ENCODE results near the gene CDH4. TPM values are rescaled to one million over a fixed set of nuclear protein-coding genes. Genes with fewer than 3 reads are reported as not detected.
A peak's percentile ranks its signal among the peaks of the same experiment; 100 is the strongest.

Gene CDH4
- total RNA-seq, 2 donors from 2014 or later: not detected

DNA sequence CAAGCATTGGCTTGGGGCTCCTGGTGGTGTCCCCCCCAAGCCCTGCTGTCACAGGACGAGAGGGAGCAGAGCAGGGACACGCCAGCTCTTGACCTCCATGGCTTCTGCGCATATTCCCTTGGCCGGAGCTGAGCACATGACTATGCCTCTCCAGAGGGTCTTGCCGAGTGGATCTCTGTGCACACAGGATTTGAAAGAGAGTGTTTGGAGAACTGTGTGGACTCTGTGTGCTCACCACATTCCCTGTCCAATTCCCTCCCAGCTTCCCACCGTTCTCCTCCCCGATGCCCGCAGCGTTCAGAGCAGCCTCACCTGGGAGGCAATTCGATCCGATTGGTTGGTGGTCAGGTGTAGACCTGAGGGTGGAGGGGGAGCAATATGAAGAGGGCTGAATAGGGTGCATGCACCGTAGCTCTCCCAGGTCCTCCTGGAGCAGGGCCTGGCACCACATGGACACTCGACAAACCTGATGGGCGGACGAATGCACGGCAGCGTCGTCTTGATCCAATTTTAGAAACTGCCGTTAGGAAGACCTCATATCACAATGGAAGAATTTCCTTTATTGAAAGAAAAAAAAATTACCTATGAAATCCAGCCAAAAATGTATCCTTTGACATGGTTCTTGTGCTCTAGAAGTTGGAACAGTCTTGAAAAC, 287.8 kb downstream of the CDH4 start:
- Mint-ChIP-seq H3K4me3 (no peak overlapping the region), H3K27ac (no peak overlapping the region), H3K4me1 (ENCODE audit: low read depth in 2 of 2) (no peaks in the 10 kb centered on the region), H3K36me3 (no peaks in the 10 kb centered on the region), H3K9me3 (no peaks in the 10 kb centered on the region), H3K27me3 (no peaks in the 10 kb centered on the region)
- ATAC-seq (no peak), DNase-seq (ENCODE audit: low spot score) (no peak)

DNA sequence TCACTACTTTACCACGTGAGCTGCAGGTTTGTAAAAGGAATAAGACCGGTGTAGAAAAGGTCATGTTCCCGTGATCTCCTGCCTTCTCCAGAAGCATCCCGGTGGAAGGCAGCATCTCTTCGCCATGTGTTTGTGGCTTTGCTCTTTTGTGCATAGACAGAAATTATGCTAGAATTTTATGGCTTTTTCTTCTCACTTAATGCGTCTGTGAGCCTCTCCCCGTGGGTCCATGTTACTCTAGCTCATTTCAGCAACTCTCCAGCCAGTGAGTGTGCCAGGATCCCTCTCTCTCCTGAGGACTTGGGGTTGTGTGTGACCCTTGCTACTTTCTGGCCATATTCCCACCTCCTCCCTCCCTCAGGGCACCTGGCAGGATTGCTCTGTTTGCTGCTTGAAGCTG, 289.5 kb downstream of the CDH4 start:
- H3K9me3 Mint-ChIP-seq: peaks cover 7% of the 10 kb centered on the region
- ATAC-seq: no peak
- H3K4me3 Mint-ChIP-seq: no peak overlapping the region
- H3K27me3 Mint-ChIP-seq: no peaks in the 10 kb centered on the region
- no peak for DNase-seq (ENCODE audit: low spot score)
- no peaks in the 10 kb centered on the region for H3K36me3 Mint-ChIP-seq
- no peak overlapping the region for H3K27ac Mint-ChIP-seq
- H3K4me1 Mint-ChIP-seq (ENCODE audit: low read depth in 2 of 2): no peaks in the 10 kb centered on the region

DNA sequence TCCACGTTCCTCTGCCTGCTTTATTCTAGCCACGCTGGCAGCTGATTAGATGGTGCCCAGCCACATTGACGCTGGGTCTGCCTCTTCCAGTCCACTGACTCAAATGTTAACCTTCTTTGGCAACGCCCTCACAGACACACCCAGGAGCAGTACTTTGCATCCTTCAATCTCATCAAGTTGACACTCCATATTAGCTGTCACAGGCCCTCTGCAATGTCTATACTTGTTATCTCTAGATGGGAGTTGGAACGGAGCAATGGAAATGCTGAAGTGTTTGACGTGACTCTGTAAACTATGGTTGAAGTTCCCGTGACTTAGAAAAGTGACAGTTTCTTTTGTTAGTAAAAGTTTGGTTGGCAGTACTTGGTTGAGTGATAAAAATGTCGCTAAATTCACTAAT, 291.0 kb downstream of the CDH4 start:
- DNase-seq (ENCODE audit: low spot score) (no peak), ATAC-seq (no peak)
- peaks cover 0 to under 1% of the 10 kb centered on the region in 2 donors for H3K27me3 Mint-ChIP-seq
- H3K9me3 Mint-ChIP-seq: peaks cover 7% of the 10 kb centered on the region
- H3K4me3 Mint-ChIP-seq: no peak overlapping the region
- H3K36me3 Mint-ChIP-seq: no peaks in the 10 kb centered on the region
- no peak overlapping the region for H3K27ac Mint-ChIP-seq
- H3K4me1 Mint-ChIP-seq (ENCODE audit: low read depth in 2 of 2): no peaks in the 10 kb centered on the region

GRCh38 chr20:61543931-61544745, 292.1 kb downstream of the CDH4 start:
- no peak overlapping the region for H3K27ac Mint-ChIP-seq
- H3K27me3 Mint-ChIP-seq: peaks cover 2 to 9% of the 10 kb centered on the region in 2 donors
- H3K4me1 Mint-ChIP-seq (ENCODE audit: low read depth in 2 of 2): no peaks in the 10 kb centered on the region
- DNase-seq (ENCODE audit: low spot score) (no peak), ATAC-seq (peak in 1 of 2 donors; percentile 10)
- peaks cover 7% of the 10 kb centered on the region for H3K9me3 Mint-ChIP-seq
- no peaks in the 10 kb centered on the region for H3K36me3 Mint-ChIP-seq
- no peak overlapping the region for H3K4me3 Mint-ChIP-seq

DNA sequence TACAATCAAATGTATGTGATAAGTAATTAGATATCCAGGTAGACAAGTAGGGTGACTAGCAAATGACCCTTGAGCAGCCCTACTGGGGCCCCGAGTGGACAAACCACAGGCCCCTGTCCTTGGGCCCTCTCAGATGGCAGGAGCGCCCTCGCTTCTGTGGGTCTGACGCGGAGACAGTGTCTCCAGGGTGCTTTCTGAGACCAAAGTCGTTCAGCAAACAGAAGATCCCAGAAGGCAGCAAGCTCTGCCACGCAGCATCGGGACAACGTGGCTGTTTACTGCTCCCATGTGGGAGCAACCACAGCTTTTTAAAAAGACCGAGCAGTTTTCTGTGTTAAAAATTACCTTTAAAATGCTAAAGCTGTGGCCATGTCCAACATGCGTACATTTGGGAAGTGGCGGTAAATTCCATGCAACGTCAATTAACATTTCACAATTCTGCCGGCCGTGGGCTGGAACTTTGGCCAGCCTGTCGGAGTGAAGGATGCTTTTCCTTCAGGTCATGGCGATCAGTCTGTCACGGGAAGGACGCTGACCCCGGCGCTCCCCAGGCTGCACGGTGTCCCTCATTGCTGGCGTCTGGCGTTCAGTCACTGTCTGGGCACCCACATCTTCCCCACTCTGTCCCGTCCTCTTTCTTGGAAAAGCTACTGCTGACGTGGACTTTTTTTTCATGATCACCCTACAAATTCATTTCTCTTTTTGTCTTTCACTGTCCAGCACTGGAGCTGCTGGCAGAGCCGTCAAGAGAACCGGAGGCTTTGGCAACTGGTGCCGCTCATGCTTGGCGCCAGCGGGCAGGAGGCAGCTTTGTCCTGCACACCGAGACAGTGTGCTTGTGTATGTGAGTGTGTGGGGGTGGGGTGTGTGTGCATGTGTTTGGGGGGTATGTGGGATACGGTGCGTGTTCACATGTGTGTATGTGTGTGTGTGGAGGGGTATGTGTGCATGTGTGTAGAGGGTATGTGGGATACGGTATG, 293.1 kb downstream of the CDH4 start:
- Mint-ChIP-seq H3K27ac (no peak overlapping the region), H3K27me3 (peaks cover 2 to 9% of the 10 kb centered on the region in 2 donors), H3K36me3 (no peaks in the 10 kb centered on the region), H3K4me3 (no peak overlapping the region), H3K4me1 (ENCODE audit: low read depth in 2 of 2) (no peaks in the 10 kb centered on the region), H3K9me3 (peaks cover 7% of the 10 kb centered on the region)
- DNase-seq (ENCODE audit: low spot score) (no peak), ATAC-seq (no peak)

GRCh38 chr20:61546641-61547040, 294.6 kb downstream of the CDH4 start:
- DNase-seq (ENCODE audit: low spot score): no peak
- H3K27ac Mint-ChIP-seq: no peak overlapping the region
- no peak overlapping the region for H3K4me3 Mint-ChIP-seq
- ATAC-seq: no peak
- peaks cover 6 to 14% of the 10 kb centered on the region in 2 donors for H3K27me3 Mint-ChIP-seq
- no peaks in the 10 kb centered on the region for H3K4me1 Mint-ChIP-seq (ENCODE audit: low read depth in 2 of 2)
- peaks cover 13% of the 10 kb centered on the region for H3K9me3 Mint-ChIP-seq
- no peaks in the 10 kb centered on the region for H3K36me3 Mint-ChIP-seq

DNA sequence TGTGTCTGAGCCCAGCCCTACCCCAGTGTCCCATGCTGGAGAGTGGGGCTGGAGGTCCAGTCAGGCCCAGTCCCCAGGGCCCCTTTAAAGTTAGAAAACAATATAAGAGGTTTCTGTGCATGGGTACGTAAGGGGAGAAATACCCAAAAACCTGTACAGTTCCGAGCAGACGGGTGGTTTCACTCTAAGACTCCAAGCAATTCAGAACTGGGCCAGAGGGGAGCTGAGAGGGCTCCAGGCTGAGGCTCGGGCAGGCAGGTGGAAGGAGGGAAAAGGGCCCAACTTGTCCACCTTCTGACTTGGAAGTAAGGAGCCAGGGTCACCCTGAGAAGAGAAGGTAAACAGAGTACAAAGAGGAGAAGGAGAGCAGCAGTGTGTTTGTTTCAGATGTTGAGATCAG, 296.0 kb downstream of the CDH4 start:
- Mint-ChIP-seq H3K27ac (no peak overlapping the region), H3K4me1 (ENCODE audit: low read depth in 2 of 2) (no peaks in the 10 kb centered on the region), H3K4me3 (no peak overlapping the region), H3K36me3 (no peaks in the 10 kb centered on the region), H3K9me3 (peaks cover 14% of the 10 kb centered on the region), H3K27me3 (peaks cover 6 to 15% of the 10 kb centered on the region in 2 donors)
- ATAC-seq (no peak), DNase-seq (ENCODE audit: low spot score) (no peak)

- no peak overlapping the region for H3K27ac Mint-ChIP-seq
- no peak for ATAC-seq
- H3K27me3 Mint-ChIP-seq: peaks cover 6 to 15% of the 10 kb centered on the region in 2 donors
- DNase-seq (ENCODE audit: low spot score): no peak
- H3K9me3 Mint-ChIP-seq: peaks cover 14% of the 10 kb centered on the region
- no peaks in the 10 kb centered on the region for H3K4me1 Mint-ChIP-seq (ENCODE audit: low read depth in 2 of 2)
- H3K36me3 Mint-ChIP-seq: no peaks in the 10 kb centered on the region
- H3K4me3 Mint-ChIP-seq: no peak overlapping the region
These were observed 297.8 kb downstream of the CDH4 start for GRCh38 chr20:61549865-61550264.

DNA sequence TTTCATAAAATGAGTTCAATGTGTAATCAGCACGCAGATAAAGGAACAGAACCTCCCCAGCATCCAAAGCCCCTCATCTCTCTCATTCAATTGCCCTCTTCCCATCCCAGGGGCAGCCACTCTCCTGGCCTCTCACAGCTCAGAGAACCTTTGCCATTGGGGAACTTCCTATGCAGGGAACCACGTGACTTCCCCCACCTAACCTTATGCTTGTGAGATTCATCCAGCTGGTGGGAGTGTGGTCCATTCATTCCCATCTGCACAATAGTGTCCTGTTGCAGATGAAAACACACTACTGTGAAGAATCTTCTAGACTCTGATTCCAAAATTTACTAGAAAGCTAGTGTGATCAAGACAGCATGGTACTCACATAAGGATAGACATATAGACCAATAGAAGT, 299.3 kb downstream of the CDH4 start:
- Mint-ChIP-seq H3K36me3 (no peaks in the 10 kb centered on the region), H3K27ac (no peak overlapping the region), H3K4me1 (ENCODE audit: low read depth in 2 of 2) (no peaks in the 10 kb centered on the region), H3K27me3 (peaks cover 6 to 15% of the 10 kb centered on the region in 2 donors), H3K9me3 (peaks cover 7% of the 10 kb centered on the region), H3K4me3 (no peak overlapping the region)
- no peak for DNase-seq (ENCODE audit: low spot score)
- no peak for ATAC-seq

DNA sequence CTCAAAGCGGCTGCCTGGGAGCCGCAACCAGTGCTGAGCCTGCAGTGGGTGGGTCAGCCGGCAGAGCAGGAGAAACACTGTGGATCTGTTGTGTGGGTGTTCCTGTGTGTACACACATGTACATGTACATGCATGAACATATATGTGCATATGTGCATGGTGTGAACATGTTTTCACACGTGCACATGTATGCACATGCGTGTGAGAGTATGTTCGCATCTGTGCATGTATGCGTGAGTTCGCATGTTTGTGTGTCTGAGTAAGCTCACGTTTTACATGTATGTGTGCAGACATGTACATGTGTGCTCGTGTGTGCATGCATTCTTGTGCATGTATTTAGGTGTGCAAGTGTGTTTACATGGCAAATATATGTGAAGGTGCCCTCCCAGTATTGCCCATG, 302.6 kb downstream of the CDH4 start:
- Mint-ChIP-seq H3K27me3 (peaks cover 4 to 6% of the 10 kb centered on the region in 2 donors), H3K4me1 (ENCODE audit: low read depth in 2 of 2) (no peaks in the 10 kb centered on the region), H3K9me3 (peaks cover 7% of the 10 kb centered on the region), H3K36me3 (no peaks in the 10 kb centered on the region), H3K4me3 (no peak overlapping the region), H3K27ac (no peak overlapping the region)
- ATAC-seq: no peak
- no peak for DNase-seq (ENCODE audit: low spot score)

DNA sequence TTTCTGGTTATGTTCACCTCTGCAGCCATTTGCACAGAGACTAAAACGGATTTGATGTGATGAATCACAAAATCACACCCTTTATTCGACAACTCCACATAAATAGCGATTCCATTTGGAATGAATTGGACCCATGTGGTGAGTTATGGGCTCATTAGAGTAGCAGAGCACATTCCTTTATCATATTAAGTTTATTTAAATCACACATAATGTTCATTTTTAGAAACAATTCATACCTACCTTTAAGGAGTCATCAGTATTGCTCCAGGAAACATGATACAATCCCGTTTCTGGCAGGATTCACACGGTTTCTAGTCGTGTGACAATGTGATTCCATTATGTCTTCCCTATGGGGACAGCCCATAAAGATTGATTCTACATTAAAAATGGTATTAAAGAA, 303.5 kb downstream of the CDH4 start:
- no peak overlapping the region for H3K27ac Mint-ChIP-seq
- DNase-seq (ENCODE audit: low spot score): no peak
- no peaks in the 10 kb centered on the region for H3K36me3 Mint-ChIP-seq
- no peaks in the 10 kb centered on the region for H3K4me1 Mint-ChIP-seq (ENCODE audit: low read depth in 2 of 2)
- H3K4me3 Mint-ChIP-seq: no peak overlapping the region
- H3K9me3 Mint-ChIP-seq: peaks cover 7% of the 10 kb centered on the region
- H3K27me3 Mint-ChIP-seq: peaks cover 4 to 6% of the 10 kb centered on the region in 2 donors
- no peak for ATAC-seq

- DNase-seq (ENCODE audit: low spot score): no peak
- Mint-ChIP-seq H3K36me3 (no peaks in the 10 kb centered on the region), H3K4me1 (ENCODE audit: low read depth in 2 of 2) (no peaks in the 10 kb centered on the region), H3K4me3 (no peak overlapping the region), H3K9me3 (peaks cover 7% of the 10 kb centered on the region), H3K27me3 (peaks cover 4 to 6% of the 10 kb centered on the region in 2 donors), H3K27ac (no peak overlapping the region)
- ATAC-seq: no peak
These were observed 304.1 kb downstream of the CDH4 start for GRCh38 chr20:61556111-61556510.

DNA sequence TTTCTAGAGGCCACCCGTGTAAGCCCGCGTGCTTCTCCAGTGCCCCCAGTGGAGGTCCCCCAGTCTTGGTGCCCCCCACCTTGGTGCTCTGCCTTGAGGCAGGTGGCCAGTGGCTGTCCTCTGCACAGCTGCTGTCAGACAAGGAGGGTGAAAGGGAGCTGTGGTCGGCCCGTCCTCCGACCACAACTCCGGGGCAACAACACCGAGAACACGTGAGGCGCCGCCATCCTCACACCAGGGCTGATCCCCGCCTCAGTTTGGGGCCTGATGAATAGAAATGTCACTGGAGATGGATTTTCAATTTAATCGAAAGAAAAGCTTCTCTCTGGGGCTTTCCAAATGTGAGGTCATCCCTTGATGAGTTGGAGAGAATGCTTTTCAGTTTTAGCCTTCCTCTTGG, 304.6 kb downstream of the CDH4 start:
- no peak for ATAC-seq

More for the DNA sequence above, 304.6 kb downstream of the CDH4 start:
- H3K4me3 Mint-ChIP-seq: no peak overlapping the region
- H3K9me3 Mint-ChIP-seq: peaks cover 1% of the 10 kb centered on the region
- no peak overlapping the region for H3K27ac Mint-ChIP-seq
- no peaks in the 10 kb centered on the region for H3K36me3 Mint-ChIP-seq
- no peaks in the 10 kb centered on the region for H3K4me1 Mint-ChIP-seq (ENCODE audit: low read depth in 2 of 2)
- H3K27me3 Mint-ChIP-seq: peaks cover 0 to under 1% of the 10 kb centered on the region in 2 donors
- DNase-seq (ENCODE audit: low spot score): no peak

Measured in natural killer cell treated with Interleukin-12 subunit alpha and Interleukin-12 subunit beta and Interleukin-15 and Interleukin-18, amount 100 ng/mL, for 72 hours (primary cell).